Measurements from ENCODE around the gene BTAF1.

GRCh38 chr10:92024700-92025099, 101.1 kb downstream of the BTAF1 start:
- TF ChIP-seq CTCF (IDR thresholded peaks at IDR 0.05) (no peak), POLR2A (IDR thresholded peaks at IDR 0.05) (no peak)
